H9 (cell line): ENCODE measurements around the gene PRPH2. TPM values are rescaled to one million over a fixed set of nuclear protein-coding genes. Genes with fewer than 3 reads are reported as not detected.

ENCODE experiments used
- DNase-seq: peaks from one replicate; pipeline ENCODE4 v3.0.0-alpha.2; 2017
- H2AFZ ChIP-seq: one replicate; pipeline ENCODE4 v1.6.1; 2013; ENCODE audit warnings: mild to moderate bottlenecking, low read length, control low read depth, moderate library complexity
- H2AK5ac ChIP-seq: 2 replicates; pipeline ENCODE4 v1.6.1; 2013; ENCODE audit warnings: low read length, control low read depth, mixed read lengths; ENCODE audit not compliant: insufficient read length
- H2BK120ac ChIP-seq: one replicate; pipeline ENCODE4 v1.6.1; 2013; ENCODE audit warnings: low read depth, mild to moderate bottlenecking, low read length, control low read depth, inconsistent platforms; ENCODE audit not compliant: poor library complexity, severe bottlenecking
- H2BK12ac ChIP-seq: 2 replicates; pipeline ENCODE4 v1.6.1; 2013; ENCODE audit warnings: low read length, control low read depth, mixed read lengths, low read depth; ENCODE audit not compliant: insufficient read length
- H2BK15ac ChIP-seq: 2 replicates; pipeline ENCODE4 v1.6.1; 2013; ENCODE audit warnings: low read depth, low read length, control low read depth
- H2BK20ac ChIP-seq: one replicate; pipeline ENCODE4 v1.6.1; 2013; ENCODE audit warnings: low read depth, mild to moderate bottlenecking, low read length, control low read depth, inconsistent platforms; ENCODE audit not compliant: poor library complexity, severe bottlenecking
- H2BK5ac ChIP-seq: 2 replicates; pipeline ENCODE4 v1.6.1; 2013; ENCODE audit warnings: low read length, control low read depth, mixed read lengths; ENCODE audit not compliant: insufficient read length
- H3K14ac ChIP-seq: 2 replicates; pipeline ENCODE4 v1.6.1; 2013; ENCODE audit warnings: low read length, control low read depth; ENCODE audit not compliant: insufficient read depth
- H3K18ac ChIP-seq: 2 replicates; pipeline ENCODE4 v1.6.1; 2013; ENCODE audit warnings: low read depth, mild to moderate bottlenecking, mixed read lengths, low read length, control low read depth; ENCODE audit not compliant: insufficient read length
- H3K23ac ChIP-seq: 2 replicates; pipeline ENCODE4 v1.6.1; 2013; ENCODE audit warnings: low read length, control low read depth, mixed read lengths, low read depth; ENCODE audit not compliant: insufficient read length
- H3K23me2 ChIP-seq: 2 replicates; pipeline ENCODE4 v1.6.1; 2013; ENCODE audit warnings: low read depth, mild to moderate bottlenecking, mixed read lengths, low read length, control low read depth; ENCODE audit not compliant: insufficient read length, poor library complexity, severe bottlenecking
- H3K27ac ChIP-seq: 2 replicates; pipeline ENCODE4 v1.5.1; 2013; ENCODE audit warnings: low read length, control low read depth, mixed read lengths, low read depth; ENCODE audit not compliant: insufficient read length
- H3K27me3 ChIP-seq: 2 replicates; pipeline ENCODE4 v1.6.1; 2013; ENCODE audit warnings: low read length, control low read depth, inconsistent platforms; ENCODE audit not compliant: insufficient read depth
- H3K4ac ChIP-seq: 2 replicates; pipeline ENCODE4 v1.6.1; 2013; ENCODE audit warnings: low read depth, mild to moderate bottlenecking, control low read depth, inconsistent platforms, low read length, moderate library complexity
- H3K4me1 ChIP-seq: 2 replicates; pipeline ENCODE4 v1.6.1; 2013; ENCODE audit warnings: low read length, control low read depth, inconsistent platforms; ENCODE audit not compliant: insufficient read depth
- H3K4me2 ChIP-seq: 2 replicates; pipeline ENCODE4 v1.6.1; 2013; ENCODE audit warnings: low read length, control low read depth, mixed read lengths; ENCODE audit not compliant: insufficient read length, insufficient read depth
- H3K56ac ChIP-seq: 2 replicates; pipeline ENCODE4 v1.6.1; 2013; ENCODE audit warnings: low read depth, mild to moderate bottlenecking, mixed read lengths, low read length, control low read depth; ENCODE audit not compliant: insufficient read length
- H3K79me1 ChIP-seq: 2 replicates; pipeline ENCODE4 v1.6.1; 2013; ENCODE audit warnings: low read depth, mild to moderate bottlenecking, moderate library complexity, low read length, control low read depth, inconsistent platforms; ENCODE audit not compliant: insufficient read depth, poor library complexity, severe bottlenecking
- H3K79me2 ChIP-seq: 2 replicates; pipeline ENCODE4 v1.6.1; 2013; ENCODE audit warnings: low read length, control low read depth, inconsistent platforms; ENCODE audit not compliant: insufficient read depth
- H3K9ac ChIP-seq: 2 replicates; pipeline ENCODE4 v1.6.1; 2013; ENCODE audit warnings: low read length, control low read depth, mixed read lengths; ENCODE audit not compliant: insufficient read length; ENCODE audit errors: extremely low read depth
- H3K9me3 ChIP-seq: one replicate; pipeline ENCODE4 v1.6.1; 2013; ENCODE audit warnings: low read depth, low read length, inconsistent platforms; ENCODE audit not compliant: control insufficient read depth
- H3T11ph ChIP-seq: one replicate; pipeline ENCODE4 v1.6.1; 2013; ENCODE audit warnings: mild to moderate bottlenecking, low read length, control low read depth, inconsistent platforms
- H4K20me1 ChIP-seq: one replicate; pipeline ENCODE4 v1.6.1; 2013; ENCODE audit not compliant: control insufficient read depth, insufficient read length, insufficient read depth
- H4K5ac ChIP-seq: 2 replicates; pipeline ENCODE4 v1.6.1; 2013; ENCODE audit warnings: low read depth, mild to moderate bottlenecking, mixed read lengths, low read length, control low read depth; ENCODE audit not compliant: insufficient read length
- H4K8ac ChIP-seq: replicated peaks from 2 replicates; pipeline ENCODE4 v1.6.1; 2013; ENCODE audit warnings: low read length, control low read depth, mixed read lengths, low read depth; ENCODE audit not compliant: insufficient read length
- H4K91ac ChIP-seq: 2 replicates; pipeline ENCODE4 v1.6.1; 2013; ENCODE audit warnings: low read depth, mild to moderate bottlenecking, moderate library complexity, mixed read lengths, low read length, control low read depth; ENCODE audit not compliant: insufficient read length
- H3K27ac Mint-ChIP-seq, 3 experiments: 2 replicates in 2 of 3; 3 replicates in 1 of 3; pipeline ENCODE4 v1.8.0; 2020 to 2021; ENCODE audit warnings: mixed read lengths in 3 of 3, mild to moderate bottlenecking in 1 of 3, moderate library complexity in 1 of 3
- H3K27me3 Mint-ChIP-seq: 2 replicates; pipeline ENCODE4 v1.8.0; 2021; ENCODE audit warnings: low read depth, mild to moderate bottlenecking, moderate library complexity, mixed read lengths
- H3K36me3 Mint-ChIP-seq, 3 experiments: 2 replicates in 2 of 3; 3 replicates in 1 of 3; pipeline ENCODE4 v1.8.0; 2020 to 2021; ENCODE audit warnings: low read depth in 3 of 3, mixed read lengths in 3 of 3; ENCODE audit not compliant: insufficient read depth in 1 of 3
- H3K4me1 Mint-ChIP-seq, 2 experiments: 2 replicates each; pipeline ENCODE4 v1.8.0; 2020; ENCODE audit warnings: mixed read lengths in 2 of 2
- H3K4me3 Mint-ChIP-seq, 2 experiments: 2 replicates in 1 of 2; 3 replicates in 1 of 2; pipeline ENCODE4 v1.8.0; 2020 to 2021; ENCODE audit warnings: mild to moderate bottlenecking in 2 of 2, mixed read lengths in 2 of 2, moderate library complexity in 1 of 2
- H3K9me3 Mint-ChIP-seq, 2 experiments: 2 replicates in 1 of 2; 3 replicates in 1 of 2; pipeline ENCODE4 v1.8.0; 2020; ENCODE audit warnings: mild to moderate bottlenecking in 2 of 2, mixed read lengths in 2 of 2, moderate library complexity in 1 of 2
- WGBS: extraction: QIAGEN DNeasy Blood & Tissue Kit; methylation state at CpG from one replicate; pipeline ENCODE4 v1.1.7; 2013; ENCODE audit warnings: missing lambda C conversion rate, low lambda C conversion rate, mixed read lengths; ENCODE audit not compliant: insufficient read length; ENCODE audit errors: extremely low coverage; 5-methylcytosine and 5-hydroxymethylcytosine counted together
- total RNA-seq: library from RNA; stranded (reverse); gene quantifications from 2 replicates; pipeline ENCODE4 v1.2.1, GENCODE V29; 2021
- TF ChIP-seq, protein P1 (sequence below): fragments of 200-600 bp; sonication (generic); conservative IDR thresholded peaks from 3 replicates; pipeline ENCODE4 v1.8.0; 2021; ENCODE audit warnings: antibody characterized with exemption, mild to moderate bottlenecking

PRPH2 gene
- total RNA-seq, 1 experiment from 2014 or later, result 0.31 TPM

DNA sequence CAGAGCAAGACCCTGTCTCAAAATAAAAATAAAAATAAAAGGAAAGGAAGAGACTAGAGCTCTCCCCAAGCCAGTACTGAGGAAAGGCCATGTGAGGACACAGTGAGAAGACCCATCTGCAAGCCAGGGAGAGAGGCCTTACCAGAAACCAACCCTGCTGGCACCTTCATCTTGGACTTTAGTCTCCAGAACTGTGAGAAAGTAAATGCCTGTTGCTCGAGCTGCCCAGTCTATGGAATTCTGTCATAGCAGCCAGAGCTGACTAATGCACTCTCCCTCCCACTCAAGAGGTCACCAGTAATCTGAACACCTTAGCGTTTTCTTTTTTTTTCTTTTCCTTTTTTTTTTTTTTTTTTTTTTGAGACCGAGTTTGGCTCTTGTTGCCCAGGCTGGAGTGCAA, 7.3 kb upstream of the PRPH2 start:
- H3K79me1 ChIP-seq, result no peaks in the 10 kb centered on the region
- no peak overlapping the region for H3K4ac ChIP-seq
- no CpG with 5 or more reads among the region's 3 CpGs for WGBS
- no peaks in the 10 kb centered on the region; a peak in 2 of 5 replicates for H3K9me3 Mint-ChIP-seq
- H3K9me3 ChIP-seq, result no peaks in the 10 kb centered on the region
- H2BK20ac ChIP-seq, result peak overlapping the region; percentile 6
- H2BK12ac ChIP-seq, result no peak overlapping the region
- no peak overlapping the region for H2BK5ac ChIP-seq
- no peak overlapping the region for H3K27ac Mint-ChIP-seq
- no peak overlapping the region for H3K56ac ChIP-seq
- H3K27me3 ChIP-seq, result no peaks in the 10 kb centered on the region
- no peaks in the 10 kb centered on the region for H3K27me3 Mint-ChIP-seq
- H3K4me3 Mint-ChIP-seq, result no peak overlapping the region
- H3K14ac ChIP-seq, result no peak overlapping the region
- no peak overlapping the region for H4K91ac ChIP-seq
- no peaks in the 10 kb centered on the region for H4K20me1 ChIP-seq
- TF ChIP-seq, protein P1, sequence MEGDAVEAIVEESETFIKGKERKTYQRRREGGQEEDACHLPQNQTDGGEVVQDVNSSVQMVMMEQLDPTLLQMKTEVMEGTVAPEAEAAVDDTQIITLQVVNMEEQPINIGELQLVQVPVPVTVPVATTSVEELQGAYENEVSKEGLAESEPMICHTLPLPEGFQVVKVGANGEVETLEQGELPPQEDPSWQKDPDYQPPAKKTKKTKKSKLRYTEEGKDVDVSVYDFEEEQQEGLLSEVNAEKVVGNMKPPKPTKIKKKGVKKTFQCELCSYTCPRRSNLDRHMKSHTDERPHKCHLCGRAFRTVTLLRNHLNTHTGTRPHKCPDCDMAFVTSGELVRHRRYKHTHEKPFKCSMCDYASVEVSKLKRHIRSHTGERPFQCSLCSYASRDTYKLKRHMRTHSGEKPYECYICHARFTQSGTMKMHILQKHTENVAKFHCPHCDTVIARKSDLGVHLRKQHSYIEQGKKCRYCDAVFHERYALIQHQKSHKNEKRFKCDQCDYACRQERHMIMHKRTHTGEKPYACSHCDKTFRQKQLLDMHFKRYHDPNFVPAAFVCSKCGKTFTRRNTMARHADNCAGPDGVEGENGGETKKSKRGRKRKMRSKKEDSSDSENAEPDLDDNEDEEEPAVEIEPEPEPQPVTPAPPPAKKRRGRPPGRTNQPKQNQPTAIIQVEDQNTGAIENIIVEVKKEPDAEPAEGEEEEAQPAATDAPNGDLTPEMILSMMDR, result no peak
- no peak overlapping the region for H3T11ph ChIP-seq
- H3K4me1 Mint-ChIP-seq, result peaks cover 3% of the 10 kb centered on the region in 2 experiments; a peak in 3 of 4 replicates
- H2AFZ ChIP-seq, result no peak overlapping the region
- no peaks in the 10 kb centered on the region for H3K4me1 ChIP-seq
- no peak overlapping the region for H4K5ac ChIP-seq
- H4K8ac ChIP-seq, result no peak overlapping the region
- no peak overlapping the region for H3K9ac ChIP-seq
- no peak overlapping the region for H3K27ac ChIP-seq
- H3K23ac ChIP-seq, result no peak overlapping the region
- no peaks in the 10 kb centered on the region for H3K23me2 ChIP-seq
- H2BK15ac ChIP-seq, result no peak overlapping the region
- H2BK120ac ChIP-seq, result no peak overlapping the region
- no peak for DNase-seq
- no peak overlapping the region for H2AK5ac ChIP-seq
- no peaks in the 10 kb centered on the region for H3K79me2 ChIP-seq
- no peak overlapping the region for H3K18ac ChIP-seq
- H3K36me3 Mint-ChIP-seq, result peaks cover 0 to 4% (median 0%) of the 10 kb centered on the region in 3 experiments; a peak in 1 of 7 replicates
- H3K4me2 ChIP-seq, result no peak overlapping the region
